ENCODE data around the gene COL6A6. TPM values are rescaled to one million over a fixed set of nuclear protein-coding genes. Genes with fewer than 3 reads are reported as not detected.

COL6A6 gene
- total RNA-seq, 1 experiment from 2014 or later, result not detected

DNA sequence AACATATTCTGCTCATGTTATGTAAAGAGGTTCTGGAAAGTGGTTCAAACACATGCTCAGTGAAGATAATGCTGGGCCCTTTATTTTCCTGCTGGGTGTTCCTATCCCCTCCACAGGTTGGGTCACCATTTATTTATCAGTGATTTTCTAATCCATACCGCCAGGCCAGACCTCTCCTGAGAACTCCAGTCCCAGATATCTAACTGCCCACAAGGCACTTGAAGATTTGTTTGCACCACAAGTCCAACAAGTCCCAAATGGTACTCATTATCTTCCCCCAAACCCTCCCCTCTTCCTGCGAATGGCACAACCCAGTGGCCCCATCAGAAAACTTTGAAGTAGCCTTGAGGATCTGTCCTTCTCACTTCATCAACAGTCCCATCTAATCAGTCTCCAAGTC lies 5.4 kb downstream of the COL6A6 start:
- no peak for TF ChIP-seq CBX3 (IDR thresholded peaks at IDR 0.05; ENCODE audit: low read depth)
- no peak for TF ChIP-seq ZNF274 (IDR thresholded peaks at IDR 0.05; ENCODE audit: low read depth, low read length)
- TF ChIP-seq EGR1 (IDR thresholded peaks at IDR 0.05; ENCODE audit: low read depth), result no peak
- no peak for TF ChIP-seq POLR2AphosphoS5 (IDR thresholded peaks at IDR 0.05; ENCODE audit: low read depth, low read length)
- no peak for TF ChIP-seq SIN3A (IDR thresholded peaks at IDR 0.05; ENCODE audit: low read depth)
- no peak for TF ChIP-seq YY1 (IDR thresholded peaks at IDR 0.05; ENCODE audit: extremely low read depth, insufficient replicate concordance, low read depth, low read length)
- no peak for TF ChIP-seq ELF1 (IDR thresholded peaks at IDR 0.05; ENCODE audit: borderline replicate concordance, low read depth)
- TF ChIP-seq RAD21 (IDR thresholded peaks at IDR 0.05; ENCODE audit: low read depth), result no peak
- TF ChIP-seq POLR2A (IDR thresholded peaks at IDR 0.05; ENCODE audit: borderline replicate concordance, extremely low read depth, insufficient read depth, insufficient read length), result no peak
- TF ChIP-seq, protein P1, sequence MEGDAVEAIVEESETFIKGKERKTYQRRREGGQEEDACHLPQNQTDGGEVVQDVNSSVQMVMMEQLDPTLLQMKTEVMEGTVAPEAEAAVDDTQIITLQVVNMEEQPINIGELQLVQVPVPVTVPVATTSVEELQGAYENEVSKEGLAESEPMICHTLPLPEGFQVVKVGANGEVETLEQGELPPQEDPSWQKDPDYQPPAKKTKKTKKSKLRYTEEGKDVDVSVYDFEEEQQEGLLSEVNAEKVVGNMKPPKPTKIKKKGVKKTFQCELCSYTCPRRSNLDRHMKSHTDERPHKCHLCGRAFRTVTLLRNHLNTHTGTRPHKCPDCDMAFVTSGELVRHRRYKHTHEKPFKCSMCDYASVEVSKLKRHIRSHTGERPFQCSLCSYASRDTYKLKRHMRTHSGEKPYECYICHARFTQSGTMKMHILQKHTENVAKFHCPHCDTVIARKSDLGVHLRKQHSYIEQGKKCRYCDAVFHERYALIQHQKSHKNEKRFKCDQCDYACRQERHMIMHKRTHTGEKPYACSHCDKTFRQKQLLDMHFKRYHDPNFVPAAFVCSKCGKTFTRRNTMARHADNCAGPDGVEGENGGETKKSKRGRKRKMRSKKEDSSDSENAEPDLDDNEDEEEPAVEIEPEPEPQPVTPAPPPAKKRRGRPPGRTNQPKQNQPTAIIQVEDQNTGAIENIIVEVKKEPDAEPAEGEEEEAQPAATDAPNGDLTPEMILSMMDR (IDR thresholded peaks at IDR 0.05 in 2 of 3, conservative IDR thresholded peaks at IDR 0.05 in 1 of 3; ENCODE audit: borderline replicate concordance in 1 of 3, insufficient read depth in 1 of 3, low read depth in 2 of 3, low read length in 2 of 3), result no peak
- no peak for TF ChIP-seq EZH2 (IDR thresholded peaks at IDR 0.05)
- TF ChIP-seq, protein P2, sequence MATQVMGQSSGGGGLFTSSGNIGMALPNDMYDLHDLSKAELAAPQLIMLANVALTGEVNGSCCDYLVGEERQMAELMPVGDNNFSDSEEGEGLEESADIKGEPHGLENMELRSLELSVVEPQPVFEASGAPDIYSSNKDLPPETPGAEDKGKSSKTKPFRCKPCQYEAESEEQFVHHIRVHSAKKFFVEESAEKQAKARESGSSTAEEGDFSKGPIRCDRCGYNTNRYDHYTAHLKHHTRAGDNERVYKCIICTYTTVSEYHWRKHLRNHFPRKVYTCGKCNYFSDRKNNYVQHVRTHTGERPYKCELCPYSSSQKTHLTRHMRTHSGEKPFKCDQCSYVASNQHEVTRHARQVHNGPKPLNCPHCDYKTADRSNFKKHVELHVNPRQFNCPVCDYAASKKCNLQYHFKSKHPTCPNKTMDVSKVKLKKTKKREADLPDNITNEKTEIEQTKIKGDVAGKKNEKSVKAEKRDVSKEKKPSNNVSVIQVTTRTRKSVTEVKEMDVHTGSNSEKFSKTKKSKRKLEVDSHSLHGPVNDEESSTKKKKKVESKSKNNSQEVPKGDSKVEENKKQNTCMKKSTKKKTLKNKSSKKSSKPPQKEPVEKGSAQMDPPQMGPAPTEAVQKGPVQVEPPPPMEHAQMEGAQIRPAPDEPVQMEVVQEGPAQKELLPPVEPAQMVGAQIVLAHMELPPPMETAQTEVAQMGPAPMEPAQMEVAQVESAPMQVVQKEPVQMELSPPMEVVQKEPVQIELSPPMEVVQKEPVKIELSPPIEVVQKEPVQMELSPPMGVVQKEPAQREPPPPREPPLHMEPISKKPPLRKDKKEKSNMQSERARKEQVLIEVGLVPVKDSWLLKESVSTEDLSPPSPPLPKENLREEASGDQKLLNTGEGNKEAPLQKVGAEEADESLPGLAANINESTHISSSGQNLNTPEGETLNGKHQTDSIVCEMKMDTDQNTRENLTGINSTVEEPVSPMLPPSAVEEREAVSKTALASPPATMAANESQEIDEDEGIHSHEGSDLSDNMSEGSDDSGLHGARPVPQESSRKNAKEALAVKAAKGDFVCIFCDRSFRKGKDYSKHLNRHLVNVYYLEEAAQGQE (IDR thresholded peaks at IDR 0.05; ENCODE audit: low read depth), result no peak
- TF ChIP-seq, protein P3, sequence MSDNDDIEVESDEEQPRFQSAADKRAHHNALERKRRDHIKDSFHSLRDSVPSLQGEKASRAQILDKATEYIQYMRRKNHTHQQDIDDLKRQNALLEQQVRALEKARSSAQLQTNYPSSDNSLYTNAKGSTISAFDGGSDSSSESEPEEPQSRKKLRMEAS (IDR thresholded peaks at IDR 0.05), result no peak
- TF ChIP-seq, protein P4, sequence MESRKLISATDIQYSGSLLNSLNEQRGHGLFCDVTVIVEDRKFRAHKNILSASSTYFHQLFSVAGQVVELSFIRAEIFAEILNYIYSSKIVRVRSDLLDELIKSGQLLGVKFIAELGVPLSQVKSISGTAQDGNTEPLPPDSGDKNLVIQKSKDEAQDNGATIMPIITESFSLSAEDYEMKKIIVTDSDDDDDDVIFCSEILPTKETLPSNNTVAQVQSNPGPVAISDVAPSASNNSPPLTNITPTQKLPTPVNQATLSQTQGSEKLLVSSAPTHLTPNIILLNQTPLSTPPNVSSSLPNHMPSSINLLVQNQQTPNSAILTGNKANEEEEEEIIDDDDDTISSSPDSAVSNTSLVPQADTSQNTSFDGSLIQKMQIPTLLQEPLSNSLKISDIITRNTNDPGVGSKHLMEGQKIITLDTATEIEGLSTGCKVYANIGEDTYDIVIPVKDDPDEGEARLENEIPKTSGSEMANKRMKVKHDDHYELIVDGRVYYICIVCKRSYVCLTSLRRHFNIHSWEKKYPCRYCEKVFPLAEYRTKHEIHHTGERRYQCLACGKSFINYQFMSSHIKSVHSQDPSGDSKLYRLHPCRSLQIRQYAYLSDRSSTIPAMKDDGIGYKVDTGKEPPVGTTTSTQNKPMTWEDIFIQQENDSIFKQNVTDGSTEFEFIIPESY (IDR thresholded peaks at IDR 0.05; ENCODE audit: extremely low read depth, insufficient replicate concordance, low read length), result no peak
- no peak overlapping the region for H3K4me3 ChIP-seq (replicated peaks in 1 of 2; ENCODE audit: low read depth in 1 of 2, low read length in 2 of 2)

More for the DNA sequence above, 5.4 kb downstream of the COL6A6 start:
- Histone ChIP-seq H3K79me2 (ENCODE audit: insufficient read depth, low read length) (no peaks in the 10 kb centered on the region), H3K4me2 (ENCODE audit: low read length) (no peak overlapping the region), H3K36me3 (ENCODE audit: control insufficient read depth in 1 of 2, insufficient read depth in 2 of 2, low read length in 2 of 2) (no peaks in the 10 kb centered on the region), H4K20me1 (ENCODE audit: insufficient read depth) (no peaks in the 10 kb centered on the region), H3K27ac (ENCODE audit: low read depth, low read length) (no peak overlapping the region), H2AFZ (ENCODE audit: low read depth, low read length, poor library complexity, severe bottlenecking) (no peak overlapping the region), H3K9me3 (ENCODE audit: control insufficient read depth in 1 of 2, insufficient read depth in 1 of 2, low read depth in 1 of 2, low read length in 2 of 2) (no peaks in the 10 kb centered on the region), H3K27me3 (ENCODE audit: insufficient read depth, low read length) (peaks cover 83% of the 10 kb centered on the region), H3K4me1 (ENCODE audit: control insufficient read depth in 1 of 2, insufficient read depth in 2 of 2, low read length in 2 of 2) (no peaks in the 10 kb centered on the region), H3K9me2 (ENCODE audit: insufficient read depth) (no peaks in the 10 kb centered on the region), H3K9ac (ENCODE audit: low read length) (no peak overlapping the region)
- intact Hi-C loops (cut with micrococcal nuclease), result no loop called here
- DNase-seq (ENCODE audit: low read depth, low spot score), result no peak
- ChIA-PET CTCF (no interaction called here), POLR2A (no interaction called here), RAD21 (ENCODE audit: low non-redundant PET in 1 of 2, low total read pairs in 2 of 2, uncharacterized antibody in 2 of 2, unreplicated experiment in 2 of 2) (no interaction called here)
- ATAC-seq, result no peak
- no TSS peak for BruUV-seq (replicated peaks)
